Upper lobe of left lung (tissue), 4 donors: ENCODE measurements around the gene BLTP3A.

Source experiments
- CTCF ChIP-seq, 6 experiments: fragments of 450-650 bp in 4 of 6; fragments of 200-600 bp in 2 of 6; sonication (generic) in 2 of 6; IDR thresholded peaks; one replicate each; pipeline ENCODE4 v1.5.1; 2016 to 2019; ENCODE audit warnings: antibody characterized with exemption in 6 of 6
- POLR2A ChIP-seq, 4 donors: fragments of 450-650 bp; IDR thresholded peaks; one replicate each; pipeline ENCODE4 v1.5.1; 2016 to 2017; ENCODE audit warnings: antibody characterized with exemption in 4 of 4, mild to moderate bottlenecking in 2 of 4
- POLR2AphosphoS5 ChIP-seq, 2 donors: sonication (generic); formaldehyde crosslinking; IDR thresholded peaks; one replicate each; pipeline ENCODE4 v1.5.1; 2017; ENCODE audit warnings: antibody characterized with exemption in 2 of 2

- no peak for TF ChIP-seq CTCF (IDR thresholded peaks at IDR 0.05)
- TF ChIP-seq POLR2AphosphoS5 (IDR thresholded peaks at IDR 0.05), result no peak
- no peak for TF ChIP-seq POLR2A (IDR thresholded peaks at IDR 0.05)
Measured at GRCh38 chr6:34839666-34840352, 47.9 kb downstream of the BLTP3A start.
